Bronchial epithelial cell (primary cell): ENCODE results near the gene ZNF860. TPM values are rescaled to one million over a fixed set of nuclear protein-coding genes. Genes with fewer than 3 reads are reported as not detected.
A peak's percentile ranks its signal among the peaks of the same experiment; 100 is the strongest.

Source experiments
- DNase-seq: peaks from one replicate; pipeline ENCODE4 v3.0.0-alpha.2; 2010; ENCODE audit warnings: low read depth
- FAIRE-seq: peaks from 2 replicates; lab custom pipeline; 2011; peaks lifted over from hg19 to GRCh38; lab: Jason Lieb, UNC
- H3K27me3 ChIP-seq: 2 replicates; pipeline ENCODE4 v1.5.1; 2011; ENCODE audit warnings: low read length; ENCODE audit not compliant: control insufficient read depth, insufficient read depth
- H3K36me3 ChIP-seq: 2 replicates; pipeline ENCODE4 v1.5.1; 2011; ENCODE audit warnings: low read length; ENCODE audit not compliant: control insufficient read depth, insufficient read depth
- H3K4me3 ChIP-seq: 2 replicates; pipeline ENCODE4 v1.5.1; 2011; ENCODE audit warnings: mild to moderate bottlenecking, low read depth, low read length, control low read depth
- CTCF ChIP-seq: IDR thresholded peaks from 2 replicates; pipeline ENCODE4 v1.5.1; 2011; ENCODE audit warnings: mild to moderate bottlenecking, moderate library complexity, low read length, control low read depth, inconsistent platforms; ENCODE audit not compliant: insufficient read depth, severe bottlenecking
- total RNA-seq: library from RNA; depleted of rRNA; stranded (reverse); fragments of >200 nt; gene quantifications from 2 replicates; pipeline ENCODE4 v1.2.1, GENCODE V29; 2014

The ZNF860 gene
- total RNA-seq, 1 donor from 2014 or later: 3.7 TPM

GRCh38 chr3:32018757-32019564, 37.4 kb downstream of the ZNF860 start:
- no peaks in the 10 kb centered on the region for H3K27me3 ChIP-seq
- peak; percentile 66 for DNase-seq

DNA sequence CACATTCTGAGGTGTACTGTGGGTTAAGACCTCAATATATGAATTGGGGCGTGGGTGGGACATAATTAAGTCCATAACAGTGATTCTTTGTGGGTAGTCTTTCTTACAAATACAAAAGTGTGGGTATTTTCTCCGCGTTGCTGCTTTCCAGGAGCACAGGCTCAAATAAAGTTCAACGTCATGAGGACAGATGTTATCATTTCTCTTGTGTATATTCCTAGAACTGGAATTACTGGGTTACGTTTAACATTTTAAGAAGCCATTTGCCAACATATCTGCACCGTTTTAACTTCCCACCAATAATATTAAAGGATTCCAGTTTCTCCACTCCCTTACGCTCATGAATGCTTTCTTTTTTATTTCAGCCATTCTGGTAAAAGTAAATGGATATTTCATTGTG, 39.6 kb downstream of the ZNF860 start:
- Histone ChIP-seq H3K4me3 (no peak overlapping the region), H3K27me3 (no peaks in the 10 kb centered on the region), H3K36me3 (no peaks in the 10 kb centered on the region)
- no peak for TF ChIP-seq CTCF
- FAIRE-seq: no peak
- DNase-seq: no peak

More at GRCh38 chr3:32018757-32019564, 37.4 kb downstream of the ZNF860 start:
- H3K4me3 ChIP-seq: no peak overlapping the region
- no peaks in the 10 kb centered on the region for H3K36me3 ChIP-seq
- FAIRE-seq: no peak
- TF ChIP-seq CTCF: peak; percentile 56

DNA sequence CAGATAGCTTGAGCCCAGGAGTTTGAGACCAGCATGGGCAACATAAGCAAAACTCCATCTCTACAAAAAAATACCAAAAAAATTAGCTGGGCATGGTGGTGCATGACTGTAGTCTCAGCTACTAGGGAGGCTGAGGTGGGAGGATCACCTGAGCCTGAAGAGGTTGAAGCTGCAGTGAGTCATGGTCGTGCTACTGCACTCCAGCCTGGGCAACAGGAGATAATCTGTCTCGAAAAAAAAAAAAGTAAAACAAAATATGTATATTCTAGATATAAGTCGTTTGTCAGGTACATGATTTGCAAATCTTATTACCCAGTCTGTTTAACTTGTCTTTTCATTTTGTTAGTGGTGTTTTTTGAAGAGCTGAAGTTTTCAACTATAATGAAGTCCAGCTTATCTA, 40.2 kb downstream of the ZNF860 start:
- DNase-seq (no peak), FAIRE-seq (no peak)
- Histone ChIP-seq H3K4me3 (no peak overlapping the region), H3K27me3 (no peaks in the 10 kb centered on the region), H3K36me3 (no peaks in the 10 kb centered on the region)
- TF ChIP-seq CTCF: no peak

- no peak for TF ChIP-seq CTCF
- DNase-seq (no peak), FAIRE-seq (no peak)
- Histone ChIP-seq H3K36me3 (no peaks in the 10 kb centered on the region), H3K27me3 (no peaks in the 10 kb centered on the region), H3K4me3 (no peak overlapping the region)
Measured at GRCh38 chr3:32022947-32023346, 41.4 kb downstream of the ZNF860 start.

DNA sequence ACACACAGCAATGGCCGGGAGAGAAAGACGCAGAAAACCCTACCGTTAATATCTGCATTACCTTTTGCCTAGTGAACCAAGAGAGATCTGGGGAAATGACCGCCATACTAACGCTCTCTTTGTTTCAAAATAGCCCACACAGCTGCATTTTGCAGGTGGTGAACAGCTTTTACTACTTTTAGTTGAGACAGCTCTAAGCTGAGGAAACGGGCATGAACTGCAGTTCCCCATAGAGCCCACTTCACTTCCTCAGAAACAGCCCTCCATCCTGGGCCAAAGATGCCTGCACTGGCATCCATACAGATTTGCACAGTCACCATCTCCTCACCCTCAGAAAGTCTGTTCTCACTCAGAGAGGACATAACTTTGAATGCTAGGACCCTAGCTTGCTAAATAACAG, 45.0 kb downstream of the ZNF860 start:
- Histone ChIP-seq H3K27me3 (no peaks in the 10 kb centered on the region), H3K4me3 (no peak overlapping the region), H3K36me3 (no peaks in the 10 kb centered on the region)
- no peak for FAIRE-seq
- TF ChIP-seq CTCF: no peak
- DNase-seq: no peak

DNA sequence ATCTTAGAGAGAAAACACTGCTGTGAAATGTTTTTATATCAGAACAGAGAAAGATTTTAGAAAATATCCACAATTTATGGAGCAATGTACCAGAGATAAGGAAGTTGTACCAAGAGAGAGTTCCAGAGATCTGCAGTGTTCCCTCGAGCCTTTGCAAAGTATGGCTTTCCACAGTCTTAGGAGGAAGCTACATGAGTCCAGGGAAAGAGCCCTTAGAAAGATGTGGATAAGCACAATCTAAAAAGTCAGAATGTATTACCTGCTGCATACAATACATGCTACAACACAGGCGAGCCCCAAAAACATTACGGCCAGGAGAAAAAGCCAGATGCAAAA, 56.4 kb downstream of the ZNF860 start:
- no peak for TF ChIP-seq CTCF
- H3K27me3 ChIP-seq: no peaks in the 10 kb centered on the region
- no peaks in the 10 kb centered on the region for H3K36me3 ChIP-seq
- no peak for FAIRE-seq
- H3K4me3 ChIP-seq: no peak overlapping the region
- no peak for DNase-seq
